Hair follicular keratinocyte (primary cell): Measurements from ENCODE around the gene HOMEZ. TPM values are rescaled to one million over a fixed set of nuclear protein-coding genes. Genes with fewer than 3 reads are reported as not detected.

ENCODE experiments used
- total RNA-seq: library from RNA; depleted of rRNA; stranded (reverse); fragments of >200 nt; gene quantifications from 2 replicates; pipeline ENCODE4 v1.2.3, GENCODE V29; 2015

The HOMEZ gene, protein sequence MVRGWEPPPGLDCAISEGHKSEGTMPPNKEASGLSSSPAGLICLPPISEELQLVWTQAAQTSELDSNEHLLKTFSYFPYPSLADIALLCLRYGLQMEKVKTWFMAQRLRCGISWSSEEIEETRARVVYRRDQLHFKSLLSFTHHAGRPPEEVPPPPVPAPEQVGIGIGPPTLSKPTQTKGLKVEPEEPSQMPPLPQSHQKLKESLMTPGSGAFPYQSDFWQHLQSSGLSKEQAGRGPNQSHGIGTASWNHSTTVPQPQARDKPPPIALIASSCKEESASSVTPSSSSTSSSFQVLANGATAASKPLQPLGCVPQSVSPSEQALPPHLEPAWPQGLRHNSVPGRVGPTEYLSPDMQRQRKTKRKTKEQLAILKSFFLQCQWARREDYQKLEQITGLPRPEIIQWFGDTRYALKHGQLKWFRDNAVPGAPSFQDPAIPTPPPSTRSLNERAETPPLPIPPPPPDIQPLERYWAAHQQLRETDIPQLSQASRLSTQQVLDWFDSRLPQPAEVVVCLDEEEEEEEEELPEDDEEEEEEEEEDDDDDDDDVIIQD
- 11.6 and 14.8 TPM in 2 replicates for total RNA-seq

DNA sequence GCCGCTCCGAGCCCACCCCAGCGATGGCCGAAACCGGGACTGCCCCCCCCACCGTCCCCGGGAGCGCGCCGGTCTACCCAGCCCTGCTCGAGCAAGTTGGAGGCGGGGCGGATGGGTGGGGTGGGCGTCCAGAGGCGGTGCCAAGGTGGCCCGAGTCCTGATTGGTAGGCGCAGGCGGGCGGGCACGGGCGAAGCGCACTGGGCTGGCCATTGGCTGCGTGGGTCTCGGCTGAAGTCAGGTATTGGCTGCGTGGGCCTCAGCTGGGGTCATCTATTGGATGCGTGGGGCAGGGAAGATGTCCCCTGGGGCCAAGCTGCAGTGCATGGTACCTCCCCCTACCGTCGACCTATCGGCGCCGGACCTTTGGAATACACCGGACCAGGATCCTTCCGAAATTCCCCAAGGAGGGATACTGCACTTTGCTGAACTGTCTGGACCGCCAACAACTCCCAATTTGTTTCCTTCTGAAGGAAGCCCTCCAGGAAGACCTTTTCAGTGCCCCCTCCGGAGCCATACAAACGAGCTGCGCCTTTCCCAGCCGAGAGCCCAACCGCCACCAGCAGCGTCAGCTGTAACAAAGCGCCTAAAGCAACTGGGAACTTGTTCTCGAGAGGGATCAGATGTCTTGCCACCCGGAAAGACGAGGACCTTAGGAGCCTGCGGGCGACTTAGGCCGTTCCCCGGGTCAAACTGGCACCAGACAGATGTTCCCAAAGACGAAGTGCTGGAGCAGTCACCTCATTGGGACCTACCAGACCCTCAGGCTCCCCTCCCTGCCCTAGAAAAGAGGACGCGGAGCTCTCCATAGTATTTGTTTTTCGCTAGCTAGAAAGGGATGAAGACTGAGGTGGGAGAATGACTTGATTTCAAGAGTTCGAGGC, at the start of gene HOMEZ:
Gene HOMEZ, minus strand, starts transcription at position 113 of the 882 bp plus-strand sequence. CDS start 180 bp downstream, outside the sequence.

DNA sequence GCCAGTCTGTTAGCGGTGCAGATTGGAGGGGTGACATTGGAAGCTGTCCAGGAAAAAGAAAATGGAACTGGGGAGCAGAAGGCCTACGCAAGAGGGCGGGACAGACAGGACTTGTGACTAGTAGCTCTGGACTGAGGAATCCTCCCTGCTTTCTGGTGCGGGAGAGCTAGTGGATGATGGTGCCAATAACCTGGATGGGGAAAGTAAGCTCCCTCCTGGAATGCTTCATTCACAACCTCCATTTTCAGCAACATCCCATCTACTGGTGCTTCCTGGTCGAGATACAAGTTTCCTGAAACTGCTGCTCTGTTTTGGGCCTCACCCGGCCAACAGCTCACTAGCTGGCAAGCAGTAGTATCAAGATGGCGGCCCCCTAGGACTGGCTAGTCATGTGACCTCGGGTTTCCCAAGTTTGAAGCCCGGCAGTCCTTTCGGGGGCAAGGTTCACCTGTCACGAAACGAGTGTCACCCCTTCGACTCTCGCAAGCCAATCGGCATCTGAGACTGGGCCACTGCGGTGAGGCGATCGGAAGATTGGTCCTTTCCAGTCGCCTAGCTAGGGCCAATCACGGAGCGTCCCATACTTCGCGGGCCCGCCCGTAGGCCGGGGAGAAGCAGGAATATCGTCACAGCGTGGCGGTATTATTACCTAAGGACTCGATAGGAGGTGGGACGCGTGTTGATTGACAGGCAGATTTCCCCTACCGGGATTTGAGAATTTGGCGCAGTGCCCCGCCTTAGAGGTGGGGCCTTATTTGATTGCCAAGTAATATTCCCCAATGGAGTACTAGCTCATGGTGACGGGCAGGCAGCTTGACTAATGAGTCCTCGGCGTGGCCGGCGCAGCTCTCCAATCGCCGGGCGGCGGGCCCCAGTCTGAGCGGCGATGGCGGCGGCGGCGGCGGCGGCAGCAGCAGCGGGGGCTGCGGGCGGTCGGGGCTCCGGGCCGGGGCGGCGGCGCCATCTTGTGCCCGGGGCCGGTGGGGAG, 34.9 kb upstream of the HOMEZ start, which contains the start of gene PABPN1:
Gene PABPN1, plus strand, starts transcription at position 874 of the 988 bp plus-strand sequence. Its CDS starts 13 bp downstream, at position 887.

DNA sequence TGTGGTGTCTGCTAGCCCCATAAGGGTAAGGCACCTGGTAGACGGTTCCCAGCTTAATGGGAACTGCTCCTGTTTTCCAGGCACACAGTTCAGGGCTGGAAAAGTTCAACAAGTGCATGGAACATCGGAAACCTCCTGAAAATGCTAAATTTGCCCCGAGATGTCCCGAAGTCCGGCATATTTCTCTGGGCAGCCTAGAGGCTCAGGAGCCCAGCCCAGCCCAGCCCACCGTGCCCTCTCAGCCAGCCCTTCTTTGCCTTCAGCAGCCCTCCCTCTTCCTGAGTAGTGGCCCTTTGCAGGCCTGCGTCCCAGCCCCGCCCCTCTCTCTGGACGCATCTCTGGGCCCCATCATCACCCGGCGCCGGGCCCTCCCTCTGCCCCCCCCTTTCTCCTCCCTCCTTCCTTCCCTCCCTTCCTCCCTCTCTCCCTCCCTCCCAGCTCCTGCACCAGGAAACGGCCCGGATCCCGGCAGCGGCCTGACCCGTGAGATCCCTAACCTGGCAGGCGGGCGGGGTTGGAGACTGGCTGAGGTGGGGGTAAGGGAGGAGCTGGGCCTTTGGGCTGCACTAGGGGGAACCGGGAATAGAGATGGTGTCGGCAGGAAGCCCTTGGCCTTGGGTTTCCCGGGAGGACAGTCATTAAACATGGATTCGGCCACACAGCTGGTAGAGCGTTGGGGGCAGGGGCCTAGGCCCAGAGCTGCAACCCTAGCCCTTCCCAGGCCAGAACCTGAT, 20.6 kb upstream of the HOMEZ start, which contains the start of gene BCL2L2:
Gene BCL2L2, plus strand, starts transcription at position 422 of the 734 bp plus-strand sequence. CDS start 935 bp downstream, outside the sequence.

DNA sequence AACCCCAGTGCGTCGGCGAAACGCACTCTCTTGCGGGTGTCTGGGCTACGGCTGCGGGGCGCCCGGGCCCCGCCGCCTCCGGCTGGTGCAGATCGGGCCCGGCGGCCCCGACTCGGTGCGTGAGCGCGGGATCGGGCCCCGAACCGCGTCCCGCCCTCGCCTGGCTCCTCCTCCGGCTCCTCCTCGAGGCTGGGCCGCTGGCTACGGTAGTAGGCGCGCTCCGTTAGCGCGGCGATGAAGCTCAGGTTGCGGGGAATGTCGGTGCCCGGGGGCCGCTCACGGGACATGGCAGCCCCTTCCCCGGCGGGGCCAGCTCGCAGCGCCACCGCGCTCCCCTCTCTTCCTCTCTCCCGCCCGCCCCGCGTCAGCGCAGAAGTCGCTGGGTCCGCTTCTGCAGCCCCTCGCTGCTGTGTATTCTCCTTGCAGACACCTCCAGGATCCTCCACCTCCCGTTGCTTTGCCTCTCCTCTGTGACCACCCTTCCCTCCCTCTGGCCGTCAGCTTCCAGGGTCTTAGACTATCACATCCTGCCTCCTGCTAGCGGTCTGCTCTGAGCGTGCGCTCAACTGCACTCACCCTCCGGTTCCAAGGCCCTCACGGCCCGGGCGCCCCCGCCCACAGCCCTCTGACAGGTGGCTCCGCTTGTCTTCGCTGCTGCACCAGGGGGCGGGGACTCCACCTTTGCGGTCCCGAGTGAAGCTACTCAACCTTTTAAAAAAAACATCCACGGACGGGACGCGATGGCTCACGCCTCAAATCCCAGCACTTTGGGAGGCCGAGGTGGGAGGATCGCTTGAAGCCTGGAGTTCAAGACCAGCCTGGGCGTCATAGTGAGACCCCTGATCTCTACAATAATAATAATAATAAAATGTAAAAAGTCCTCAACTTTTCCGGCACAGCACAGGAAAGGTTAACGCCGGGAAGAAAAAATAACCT, 16.6 kb upstream of the HOMEZ start, which contains the start of gene PPP1R3E:
Gene PPP1R3E, minus strand, starts transcription at position 570 of the 936 bp plus-strand sequence. Its CDS starts 283 bp downstream, at position 287.

DNA sequence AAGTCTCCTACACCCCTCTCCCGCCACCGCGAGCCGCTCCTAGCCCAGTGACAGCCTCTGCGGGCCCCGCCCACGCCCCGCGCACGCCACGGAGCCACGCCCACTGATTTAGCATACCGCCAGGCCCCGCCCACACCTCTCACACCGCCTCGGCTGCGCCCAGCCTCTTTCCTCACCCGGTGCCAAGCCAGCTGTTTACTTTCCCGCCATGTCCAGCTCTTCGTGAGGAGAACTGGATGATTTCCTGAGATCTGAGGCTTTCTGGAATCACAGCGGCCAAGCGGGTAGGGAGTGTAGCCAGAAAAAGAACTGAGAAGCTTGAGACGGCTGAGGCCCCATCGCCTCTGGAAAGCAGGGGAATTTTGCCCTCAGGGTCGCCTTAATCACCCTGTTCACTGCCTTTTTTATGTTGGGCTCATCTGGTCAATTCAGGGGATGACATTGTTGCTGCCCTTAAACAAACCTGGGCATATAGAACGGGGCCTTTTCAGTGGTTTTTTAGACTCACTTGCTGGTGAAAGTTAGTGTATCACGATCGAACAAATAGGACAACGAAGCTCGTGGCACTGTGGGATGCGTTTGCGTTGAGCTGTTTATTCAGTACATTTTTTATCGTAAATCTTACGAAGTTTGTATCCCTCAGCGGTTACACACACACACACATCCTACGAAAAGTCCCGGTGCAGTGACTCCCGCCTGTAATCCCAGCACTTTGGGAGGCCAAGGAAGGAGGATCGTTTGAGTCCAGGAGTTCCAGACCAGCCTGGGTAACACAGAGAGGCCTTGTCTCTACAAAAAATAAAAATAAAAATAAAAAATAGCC, 47.9 kb downstream of the HOMEZ start, which contains the start of gene RNF212B:
Gene RNF212B, plus strand, starts transcription at position 165 of the 823 bp plus-strand sequence. CDS start 2,410 bp downstream, outside the sequence.

Other genes starting within 250 kb of the HOMEZ start
- not detected in 2 replicates for gene PSMB11, start 243.9 kb downstream of the HOMEZ start, total RNA-seq
- gene CDH24, start 228.6 kb downstream of the HOMEZ start, total RNA-seq = 6.0 and 8.8 TPM in 2 replicates
- gene ACIN1, start 191.0 kb downstream of the HOMEZ start, total RNA-seq = 57.8 and 63.2 TPM in 2 replicates
- 53.8 and 57.8 TPM in 2 replicates for gene C14orf119, start 190.6 kb downstream of the HOMEZ start, total RNA-seq
- gene CIROP, start 181.1 kb downstream of the HOMEZ start, total RNA-seq = not detected in 2 replicates
- gene CEBPE, start 166.9 kb downstream of the HOMEZ start, total RNA-seq = not detected in 2 replicates
- gene SLC7A8, start 102.5 kb downstream of the HOMEZ start, total RNA-seq = 53.1 and 61.2 TPM in 2 replicates
- not detected in 2 replicates for gene RNF212B, start 48.2 kb downstream of the HOMEZ start, total RNA-seq
- 0.70 and 3.3 TPM in 2 replicates for gene PPP1R3E, start 16.7 kb upstream of the HOMEZ start, total RNA-seq
- 25.4 and 25.6 TPM in 2 replicates for gene BCL2L2, start 20.7 kb upstream of the HOMEZ start, total RNA-seq
- gene PABPN1, start 35.3 kb upstream of the HOMEZ start, total RNA-seq = 34.5 and 56.2 TPM in 2 replicates
- 1.4 and 5.9 TPM in 2 replicates for gene SLC22A17, start 66.8 kb upstream of the HOMEZ start, total RNA-seq
- gene EFS, start 79.0 kb upstream of the HOMEZ start, total RNA-seq = 8.2 and 10.1 TPM in 2 replicates
- gene IL25, start 86.7 kb upstream of the HOMEZ start, total RNA-seq = not detected in 2 replicates
- gene CMTM5, start 90.9 kb upstream of the HOMEZ start, total RNA-seq = not detected in 2 replicates
- not detected in 2 replicates for gene MYH6, start 122.1 kb upstream of the HOMEZ start, total RNA-seq
- not detected in 2 replicates for gene MYH7, start 149.5 kb upstream of the HOMEZ start, total RNA-seq
- 21.9 and 37.1 TPM in 2 replicates for gene NGDN, start 183.6 kb upstream of the HOMEZ start, total RNA-seq